GM21723 (cell line): ENCODE data around the gene B4GALNT3.

Experiments used
- ATAC-seq: cut with Tn5 transposase; IDR thresholded peaks from one replicate; pipeline ENCODE4 v1.9.1; 2021; ENCODE audit warnings: mild to moderate bottlenecking, moderate library complexity; ENCODE audit not compliant: unreplicated experiment

B4GALNT3 gene

GRCh38 chr12:553216-554000 is 93.7 kb downstream of the B4GALNT3 start:
- ATAC-seq = no peak

GRCh38 chr12:554001-554285 is 94.2 kb downstream of the B4GALNT3 start:
- no peak for ATAC-seq

- ATAC-seq = no peak
Measured at GRCh38 chr12:556498-556897, 96.8 kb downstream of the B4GALNT3 start.

GRCh38 chr12:558580-558979 is 98.8 kb downstream of the B4GALNT3 start:
- no peak for ATAC-seq

GRCh38 chr12:559208-559905 is 99.6 kb downstream of the B4GALNT3 start:
- no peak for ATAC-seq

GRCh38 chr12:559906-560455 is 100.2 kb downstream of the B4GALNT3 start:
- ATAC-seq = no peak

- ATAC-seq = no peak
Measured at GRCh38 chr12:560691-561390, 101.1 kb downstream of the B4GALNT3 start.

GRCh38 chr12:561391-561705 is 101.6 kb downstream of the B4GALNT3 start:
- ATAC-seq = no peak

GRCh38 chr12:561908-562593 is 102.3 kb downstream of the B4GALNT3 start:
- no peak for ATAC-seq

GRCh38 chr12:562634-563033 is 102.9 kb downstream of the B4GALNT3 start:
- ATAC-seq = no peak

- no peak for ATAC-seq
Measured at GRCh38 chr12:563250-563781, 103.6 kb downstream of the B4GALNT3 start.

GRCh38 chr12:563787-564298 is 104.1 kb downstream of the B4GALNT3 start:
- ATAC-seq = no peak

GRCh38 chr12:565161-565560 is 105.4 kb downstream of the B4GALNT3 start:
- no peak for ATAC-seq

GRCh38 chr12:565589-566105 is 105.9 kb downstream of the B4GALNT3 start:
- no peak for ATAC-seq

GRCh38 chr12:568486-568885 is 108.7 kb downstream of the B4GALNT3 start:
- no peak for ATAC-seq

GRCh38 chr12:569091-569676 is 109.4 kb downstream of the B4GALNT3 start:
- ATAC-seq = no peak

- ATAC-seq = peak; percentile 78
Measured at GRCh38 chr12:569803-570434, 110.2 kb downstream of the B4GALNT3 start.

- ATAC-seq = no peak
Measured at GRCh38 chr12:570435-570920, 110.7 kb downstream of the B4GALNT3 start.

- ATAC-seq = no peak
Measured at GRCh38 chr12:570921-571794, 111.4 kb downstream of the B4GALNT3 start.
